Keratinocyte (primary cell): ENCODE measurements around the gene KLK4. TPM values are rescaled to one million over a fixed set of nuclear protein-coding genes. Genes with fewer than 3 reads are reported as not detected.

Experiments
- DNase-seq: peaks from one replicate; pipeline ENCODE4 v3.0.0-alpha.2; 2011; ENCODE audit warnings: low read depth, missing footprints, low spot score
- FAIRE-seq: peaks from 2 replicates; lab custom pipeline; 2011; peaks lifted over from hg19 to GRCh38; lab: Jason Lieb, UNC
- H2AFZ ChIP-seq: 2 replicates; pipeline ENCODE4 v1.6.0; 2012; ENCODE audit warnings: low read length, control low read depth, inconsistent platforms; ENCODE audit not compliant: control insufficient read depth
- H3K27ac ChIP-seq: 2 replicates; pipeline ENCODE4 v1.5.1; 2011; ENCODE audit warnings: low read length; ENCODE audit not compliant: control insufficient read depth, insufficient read depth
- H3K27me3 ChIP-seq: 3 replicates; pipeline ENCODE4 v1.6.0; 2011; ENCODE audit warnings: low read length; ENCODE audit not compliant: control insufficient read depth, insufficient read depth; ENCODE audit errors: extremely low read depth
- H3K36me3 ChIP-seq, 2 experiments: 2 replicates in 1 of 2; 3 replicates in 1 of 2; pipeline ENCODE4 v1.5.1; 2011; ENCODE audit warnings: low read length in 2 of 2, mild to moderate bottlenecking in 1 of 2; ENCODE audit not compliant: control insufficient read depth in 2 of 2, insufficient read depth in 2 of 2; ENCODE audit errors: extremely low read depth in 1 of 2
- H3K4me1 ChIP-seq: 3 replicates; pipeline ENCODE4 v1.5.1; 2011; ENCODE audit warnings: low read length; ENCODE audit not compliant: control insufficient read depth, insufficient read depth; ENCODE audit errors: extremely low read depth
- H3K4me2 ChIP-seq: 3 replicates; pipeline ENCODE4 v1.6.0; 2011; ENCODE audit warnings: low read depth, low read length; ENCODE audit not compliant: control insufficient read depth, insufficient read depth; ENCODE audit errors: extremely low read depth
- H3K4me3 ChIP-seq, 3 experiments: fragments of 200-600 bp in 1 of 3; sonication (generic) in 1 of 3; 2 replicates in 2 of 3; 3 replicates in 1 of 3; pipeline ENCODE4 v1.5.1; 2011 to 2016; ENCODE audit warnings: low read length in 3 of 3, mild to moderate bottlenecking in 3 of 3, control low read depth in 2 of 3, inconsistent platforms in 1 of 3, low read depth in 1 of 3, mixed read lengths in 1 of 3, mixed run types in 1 of 3, moderate library complexity in 1 of 3; ENCODE audit not compliant: control insufficient read depth in 2 of 3, insufficient read depth in 2 of 3; ENCODE audit errors: extremely low read depth in 1 of 3
- H3K79me2 ChIP-seq: 2 replicates; pipeline ENCODE4 v1.6.0; 2012; ENCODE audit warnings: low read length; ENCODE audit not compliant: control insufficient read depth, insufficient read depth
- H3K9ac ChIP-seq: 3 replicates; pipeline ENCODE4 v1.6.0; 2011; ENCODE audit warnings: low read length; ENCODE audit not compliant: control insufficient read depth, insufficient read depth; ENCODE audit errors: extremely low read depth
- H3K9me1 ChIP-seq: 3 replicates; pipeline ENCODE4 v1.6.0; 2011; ENCODE audit warnings: low read length; ENCODE audit not compliant: control insufficient read depth, insufficient read depth; ENCODE audit errors: extremely low read depth
- H3K9me3 ChIP-seq: 2 replicates; pipeline ENCODE4 v1.5.1; 2012; ENCODE audit warnings: low read depth, low read length; ENCODE audit not compliant: control insufficient read depth
- H4K20me1 ChIP-seq: 3 replicates; pipeline ENCODE4 v1.6.0; 2011; ENCODE audit warnings: low read length; ENCODE audit not compliant: control insufficient read depth, insufficient read depth; ENCODE audit errors: extremely low read depth
- EZH2 ChIP-seq: IDR thresholded peaks from one replicate; pipeline ENCODE4 v1.6.1; 2012; ENCODE audit warnings: inconsistent platforms, mild to moderate bottlenecking, low read length, moderate library complexity
- dilution Hi-C: fragments of 300-500 bp; cut with MboI; formaldehyde crosslinking; loops from one replicate; pipeline ENCODE4 v1.7.0; 2020; ENCODE audit warnings: low sequenced_read_pairs; ENCODE audit not compliant: extremely low pct_ligation_motif_present
- polyA plus RNA-seq, 5 experiments: library from polyadenylated mRNA; depleted of rRNA in 3 of 5; stranded (reverse) in 3 of 5; stranded (forward) in 1 of 5; unstranded in 1 of 5; fragments of >200 nt; gene quantifications; 1 replicate in 1 of 5; 2 replicates in 3 of 5; 3 replicates in 1 of 5; pipeline versions ENCODE4 v1.2.1 to v1.2.3, GENCODE V29; 2011 to 2012; ENCODE audit warnings: missing spikeins in 2 of 5, low read depth in 1 of 5, low replicate concordance in 1 of 5
- TF ChIP-seq, protein P1 (sequence below), 3 experiments: IDR thresholded peaks in 1 of 3; conservative IDR thresholded peaks in 1 of 3; optimal IDR thresholded peaks in 1 of 3; 2 replicates in 2 of 3; 3 replicates in 1 of 3; pipeline versions ENCODE3 to v1.5.1; 2011; ENCODE audit warnings: low read length in 3 of 3, mild to moderate bottlenecking in 3 of 3, moderate library complexity in 2 of 3, control low read depth in 1 of 3, inconsistent platforms in 1 of 3; ENCODE audit not compliant: insufficient read depth in 2 of 3; ENCODE audit errors: extremely low read depth in 1 of 3

Gene KLK4
- polyA plus RNA-seq, 1 donor (not counting 4 experiments of a cell fraction or from before 2014, with no cell fraction given), result not detected

GRCh38 chr19:50910722-50911121 is 473 bp downstream of the KLK4 start:
- no peak for TF ChIP-seq EZH2
- TF ChIP-seq, protein P1, sequence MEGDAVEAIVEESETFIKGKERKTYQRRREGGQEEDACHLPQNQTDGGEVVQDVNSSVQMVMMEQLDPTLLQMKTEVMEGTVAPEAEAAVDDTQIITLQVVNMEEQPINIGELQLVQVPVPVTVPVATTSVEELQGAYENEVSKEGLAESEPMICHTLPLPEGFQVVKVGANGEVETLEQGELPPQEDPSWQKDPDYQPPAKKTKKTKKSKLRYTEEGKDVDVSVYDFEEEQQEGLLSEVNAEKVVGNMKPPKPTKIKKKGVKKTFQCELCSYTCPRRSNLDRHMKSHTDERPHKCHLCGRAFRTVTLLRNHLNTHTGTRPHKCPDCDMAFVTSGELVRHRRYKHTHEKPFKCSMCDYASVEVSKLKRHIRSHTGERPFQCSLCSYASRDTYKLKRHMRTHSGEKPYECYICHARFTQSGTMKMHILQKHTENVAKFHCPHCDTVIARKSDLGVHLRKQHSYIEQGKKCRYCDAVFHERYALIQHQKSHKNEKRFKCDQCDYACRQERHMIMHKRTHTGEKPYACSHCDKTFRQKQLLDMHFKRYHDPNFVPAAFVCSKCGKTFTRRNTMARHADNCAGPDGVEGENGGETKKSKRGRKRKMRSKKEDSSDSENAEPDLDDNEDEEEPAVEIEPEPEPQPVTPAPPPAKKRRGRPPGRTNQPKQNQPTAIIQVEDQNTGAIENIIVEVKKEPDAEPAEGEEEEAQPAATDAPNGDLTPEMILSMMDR (optimal IDR thresholded peaks at IDR 0.05 in 1 of 3, IDR thresholded peaks at IDR 0.05 in 1 of 3, conservative IDR thresholded peaks at IDR 0.05 in 1 of 3; ENCODE audit: extremely low read depth in 1 of 3, insufficient read depth in 2 of 3, low read length in 3 of 3), result no peak

GRCh38 chr19:50909240-50910070 is 1.7 kb downstream of the KLK4 start:
- no peak overlapping the region for H2AFZ ChIP-seq
- FAIRE-seq, result no peak
- dilution Hi-C loops, result no loop called here

More at GRCh38 chr19:50910722-50911121, 473 bp downstream of the KLK4 start:
- H3K79me2 ChIP-seq, result no peaks in the 10 kb centered on the region
- H3K4me3 ChIP-seq, result no peak overlapping the region
- no peaks in the 10 kb centered on the region for H3K9me3 ChIP-seq
- no peaks in the 10 kb centered on the region for H4K20me1 ChIP-seq
- H3K36me3 ChIP-seq, result no peaks in the 10 kb centered on the region
- H3K9me1 ChIP-seq, result no peaks in the 10 kb centered on the region
- no peak overlapping the region for H3K27ac ChIP-seq
- H3K4me2 ChIP-seq, result no peak overlapping the region
- dilution Hi-C loops, result no loop called here
- no peak overlapping the region for H3K9ac ChIP-seq
- FAIRE-seq (no peak), DNase-seq (no peak)
- peaks cover 66% of the 10 kb centered on the region for H3K27me3 ChIP-seq
- H2AFZ ChIP-seq, result no peak overlapping the region
- H3K4me1 ChIP-seq, result no peaks in the 10 kb centered on the region

More at GRCh38 chr19:50909240-50910070, 1.7 kb downstream of the KLK4 start:
- no peaks in the 10 kb centered on the region for H4K20me1 ChIP-seq
- H3K36me3 ChIP-seq, result no peaks in the 10 kb centered on the region
- H3K27me3 ChIP-seq, result peaks cover 58% of the 10 kb centered on the region
- H3K9ac ChIP-seq, result no peak overlapping the region
- H3K4me2 ChIP-seq, result peak overlapping the region; percentile 57
- H3K4me3 ChIP-seq, result no peak overlapping the region
- no peak for TF ChIP-seq EZH2
- TF ChIP-seq, protein P1 (optimal IDR thresholded peaks at IDR 0.05 in 1 of 3, IDR thresholded peaks at IDR 0.05 in 1 of 3, conservative IDR thresholded peaks at IDR 0.05 in 1 of 3; ENCODE audit: extremely low read depth in 1 of 3, insufficient read depth in 2 of 3, low read length in 3 of 3), result no peak
- no peak for DNase-seq
- no peaks in the 10 kb centered on the region for H3K9me3 ChIP-seq
- no peaks in the 10 kb centered on the region for H3K79me2 ChIP-seq
- H3K4me1 ChIP-seq, result no peaks in the 10 kb centered on the region
- no peak overlapping the region for H3K27ac ChIP-seq
- no peaks in the 10 kb centered on the region for H3K9me1 ChIP-seq
